HEK293 (cell line): ENCODE data around the gene MUC2.

ENCODE experiments used
- CTCF ChIP-seq: fragments of 450-650 bp; formaldehyde crosslinking; IDR thresholded peaks from 2 replicates; pipeline ENCODE4 v1.5.1; 2016; ENCODE audit warnings: missing biosample characterization, missing genetic modification characterization
- ZNF23 ChIP-seq: fragments of 450-650 bp; formaldehyde crosslinking; IDR thresholded peaks from 2 replicates; pipeline ENCODE4 v1.5.1; 2016; ENCODE audit warnings: missing biosample characterization, missing genetic modification characterization, borderline replicate concordance

- TF ChIP-seq ZNF23 (tag by site-specific recombination) = no peak
- no peak for TF ChIP-seq CTCF (tag by site-specific recombination)
These were observed 30.5 kb downstream of the MUC2 start for GRCh38 chr11:1105183-1105565.
